ENCODE data around the gene CNTNAP1.
A peak's percentile ranks its signal among the peaks of the same experiment; 100 is the strongest.
"Not testable (repeated sequence)": the region's sequence is repeated elsewhere in the genome, so short reads cannot be mapped to it uniquely, and the experiment has no call there.

Gene CNTNAP1

GRCh38 chr17:42742916-42743315, 60.6 kb downstream of the CNTNAP1 start:
- not testable (repeated sequence) for DNase-seq (ENCODE audit: low spot score)

- DNase-seq (ENCODE audit: low spot score) = no peak
These were observed 61.4 kb downstream of the CNTNAP1 start for GRCh38 chr17:42743595-42744282.

GRCh38 chr17:42744283-42744805, 62.0 kb downstream of the CNTNAP1 start:
- peak; percentile 75 for DNase-seq (ENCODE audit: low spot score)

- peak; percentile 99 for DNase-seq (ENCODE audit: low spot score)
These were observed 62.7 kb downstream of the CNTNAP1 start, which contains the start of gene EZH1 for GRCh38 chr17:42744806-42745617. Gene EZH1, minus strand, starts transcription at chr17:42745040. Its CDS starts 16,099 bp downstream, at chr17:42728941.

- no peak for DNase-seq (ENCODE audit: low spot score)
These were observed 66.0 kb downstream of the CNTNAP1 start for GRCh38 chr17:42748202-42748907.

- no peak for DNase-seq (ENCODE audit: low spot score)
These were observed 66.8 kb downstream of the CNTNAP1 start for GRCh38 chr17:42748908-42749798.
